ENCODE results near the gene CCDC198. TPM values are rescaled to one million over a fixed set of nuclear protein-coding genes. Genes with fewer than 3 reads are reported as not detected.

CCDC198 gene
- total and polyA plus RNA-seq, 2 experiments from 2014 or later: not detected

- TF ChIP-seq REST (IDR thresholded peaks at IDR 0.05; ENCODE audit: unreplicated experiment) (no peak), ZNF114 (CRISPR knock-in tag; IDR thresholded peaks at IDR 0.05) (no peak), STAT1 (IDR thresholded peaks at IDR 0.05; ENCODE audit: unreplicated experiment) (no peak), JUNB (IDR thresholded peaks at IDR 0.05; ENCODE audit: unreplicated experiment) (no peak), ZNF462 (CRISPR knock-in tag; IDR thresholded peaks at IDR 0.05) (no peak), ZNF331 (CRISPR knock-in tag; IDR thresholded peaks at IDR 0.05; ENCODE audit: low read depth) (no peak), CREB1 (CRISPR knock-in tag; IDR thresholded peaks at IDR 0.05; ENCODE audit: low read depth) (no peak), POLR2AphosphoS5 (IDR thresholded peaks at IDR 0.05; ENCODE audit: low read depth) (no peak), EZH2phosphoT487 (IDR thresholded peaks at IDR 0.05; ENCODE audit: unreplicated experiment) (no peak), CTCF (conservative IDR thresholded peaks at IDR 0.05; ENCODE audit: low read depth in 2 of 2) (no peak), ETS1 (IDR thresholded peaks at IDR 0.05) (no peak), NANOG (IDR thresholded peaks at IDR 0.05; ENCODE audit: borderline replicate concordance) (no peak), EZH2 (IDR thresholded peaks at IDR 0.05; ENCODE audit: low read depth, unreplicated experiment) (no peak)
- H3K27ac ChIP-seq (ENCODE audit: low read depth): no peak overlapping the region
- no peaks in the 10 kb centered on the region for H3K27me3 ChIP-seq (ENCODE audit: insufficient read depth)
- ATAC-seq (no peak), DNase-seq (ENCODE audit: low spot score) (no peak)
- H2AFZ ChIP-seq: no peak overlapping the region
- Mint-ChIP-seq H3K4me3 (no peak overlapping the region), H3K27ac (no peak overlapping the region), H3K4me1 (no peaks in the 10 kb centered on the region), H3K36me3 (ENCODE audit: low read depth) (no peaks in the 10 kb centered on the region), H3K27me3 (ENCODE audit: insufficient read depth, low read depth, poor library complexity) (peaks cover 4% of the 10 kb centered on the region), H3K9me3 (peaks cover 2% of the 10 kb centered on the region; the same call in 1 of the 3 replicates)
- H3K4me2 ChIP-seq: no peak overlapping the region
- H3K79me2 ChIP-seq (replicated peaks; ENCODE audit: insufficient read depth): no peaks in the 10 kb centered on the region
- H3K9me2 ChIP-seq (ENCODE audit: insufficient read depth): no peaks in the 10 kb centered on the region
- no peaks in the 10 kb centered on the region for H3F3A ChIP-seq (replicated peaks; ENCODE audit: low read depth)
- H3K4me1 ChIP-seq (ENCODE audit: insufficient read depth): no peaks in the 10 kb centered on the region
- H3K36me3 ChIP-seq (ENCODE audit: insufficient read depth): no peaks in the 10 kb centered on the region
- no peaks in the 10 kb centered on the region for H4K20me1 ChIP-seq (replicated peaks; ENCODE audit: insufficient read depth)
- no peak overlapping the region for H3K4me3 ChIP-seq
These were observed 18.6 kb upstream of the CCDC198 start for GRCh38 chr14:57512220-57512619.
